Liver (tissue), 9 donors: ENCODE measurements around the gene ANKS1A. TPM values are rescaled to one million over a fixed set of nuclear protein-coding genes. Genes with fewer than 3 reads are reported as not detected.

Experiments
- DNase-seq: peaks from one replicate; pipeline ENCODE4 v3.0.0-alpha.2; 2017; ENCODE audit warnings: low spot score
- H3K27ac ChIP-seq, 2 donors: one replicate each; pipeline ENCODE4 v1.7.0; 2013; ENCODE audit warnings: inconsistent platforms in 2 of 2, low read length in 2 of 2, control low read depth in 1 of 2, low read depth in 1 of 2, mild to moderate bottlenecking in 1 of 2
- H3K27me3 ChIP-seq, 4 donors: one replicate each; pipeline versions ENCODE4 v1.6.1 to v1.7.0; 2013; ENCODE audit warnings: low read length in 3 of 4, inconsistent platforms in 1 of 4, mild to moderate bottlenecking in 1 of 4, moderate library complexity in 1 of 4; ENCODE audit not compliant: control insufficient read depth in 4 of 4, insufficient read depth in 4 of 4
- H3K36me3 ChIP-seq, 4 donors: one replicate each; pipeline versions ENCODE4 v1.6.1 to v1.7.0; 2013; ENCODE audit warnings: low read length in 3 of 4, mild to moderate bottlenecking in 3 of 4, low read depth in 1 of 4, moderate library complexity in 1 of 4; ENCODE audit not compliant: control insufficient read depth in 4 of 4, insufficient read depth in 3 of 4
- H3K4me1 ChIP-seq, 4 donors: one replicate each; pipeline versions ENCODE4 v1.6.1 to v1.7.0; 2013; ENCODE audit warnings: low read length in 3 of 4, mild to moderate bottlenecking in 3 of 4, moderate library complexity in 1 of 4; ENCODE audit not compliant: control insufficient read depth in 4 of 4, insufficient read depth in 4 of 4
- H3K4me3 ChIP-seq, 3 donors: one replicate each; pipeline versions ENCODE4 v1.6.1 to v1.7.0; 2013; ENCODE audit warnings: low read length in 3 of 3, control low read depth in 1 of 3, low read depth in 1 of 3, mild to moderate bottlenecking in 1 of 3
- H3K9ac ChIP-seq, 2 donors: one replicate each; pipeline ENCODE4 v1.7.0; 2013; ENCODE audit warnings: low read length in 2 of 2, mild to moderate bottlenecking in 2 of 2, moderate library complexity in 2 of 2, control low read depth in 1 of 2, low read depth in 1 of 2
- H3K9me3 ChIP-seq, 4 donors: one replicate each; pipeline versions ENCODE4 v1.6.1 to v1.7.0; 2013; ENCODE audit warnings: low read length in 3 of 4; ENCODE audit not compliant: control insufficient read depth in 4 of 4
- EGR1 ChIP-seq, 2 donors: IDR thresholded peaks; 2 replicates each; pipeline ENCODE4 v1.6.1; 2016 to 2018; ENCODE audit warnings: antibody characterized with exemption in 2 of 2, low read depth in 2 of 2
- FOXA1 ChIP-seq: IDR thresholded peaks from 2 replicates; pipeline ENCODE4 v1.6.1; 2016; ENCODE audit warnings: antibody characterized with exemption
- FOXA2 ChIP-seq: IDR thresholded peaks from 2 replicates; pipeline ENCODE4 v1.6.1; 2016; ENCODE audit warnings: antibody characterized with exemption
- HNF4A ChIP-seq, 2 donors: conservative IDR thresholded peaks; 2 replicates each; pipeline ENCODE4 v1.6.1; 2016; ENCODE audit warnings: antibody characterized with exemption in 2 of 2, mild to moderate bottlenecking in 2 of 2
- HNF4G ChIP-seq: IDR thresholded peaks from 2 replicates; pipeline ENCODE4 v1.6.1; 2016; ENCODE audit warnings: antibody characterized with exemption
- NR2F2 ChIP-seq: IDR thresholded peaks from 2 replicates; pipeline ENCODE4 v1.6.1; 2016; ENCODE audit warnings: antibody characterized with exemption
- RAD21 ChIP-seq, 2 donors: IDR thresholded peaks; 2 replicates each; pipeline ENCODE4 v1.6.1; 2016; ENCODE audit warnings: antibody characterized with exemption in 2 of 2, mild to moderate bottlenecking in 2 of 2
- RXRA ChIP-seq, 2 donors: IDR thresholded peaks; 2 replicates each; pipeline ENCODE4 v1.6.1; 2017 to 2018; ENCODE audit warnings: antibody characterized with exemption in 2 of 2, mild to moderate bottlenecking in 1 of 2
- SP1 ChIP-seq: IDR thresholded peaks from 2 replicates; pipeline ENCODE4 v1.6.1; 2018; ENCODE audit warnings: antibody characterized with exemption, mild to moderate bottlenecking
- TAF1 ChIP-seq: conservative IDR thresholded peaks from 2 replicates; pipeline ENCODE4 v1.6.1; 2016; ENCODE audit warnings: antibody characterized with exemption, mild to moderate bottlenecking
- YY1 ChIP-seq: IDR thresholded peaks from 2 replicates; pipeline ENCODE4 v1.6.1; 2016; ENCODE audit warnings: antibody characterized with exemption, mild to moderate bottlenecking
- WGBS: extraction: QIAGEN DNeasy Blood & Tissue Kit; methylation state at CpG from one replicate; pipeline ENCODE4 v1.1.7; 2013; 5-methylcytosine and 5-hydroxymethylcytosine counted together
- polyA plus RNA-seq, 2 donors: library from polyadenylated mRNA; stranded (reverse) in 1 of 2; unstranded in 1 of 2; fragments of 200-250 nt in 1 of 2; fragments of >200 nt in 1 of 2; fragmentation: Nextera tagmentation in 1 of 2; extraction: Ambion mirVana in 1 of 2; gene quantifications; one replicate each; pipeline versions ENCODE4 v1.2.1 to v1.2.3, GENCODE V29; 2013 to 2015
- total RNA-seq, 2 donors: library from RNA; depleted of rRNA; stranded (reverse); fragments of >200 nt; gene quantifications; one replicate each; pipeline ENCODE4 v1.2.3, GENCODE V29; 2014
- TF ChIP-seq, protein P1 (sequence below): fragments of 150-350 bp; IDR thresholded peaks from 2 replicates; pipeline ENCODE4 v1.5.1; 2017; ENCODE audit warnings: improper control_type of control experiment, low read depth, low read length; ENCODE audit not compliant: missing input control
- TF ChIP-seq, protein P2 (sequence below): IDR thresholded peaks from 2 replicates; pipeline ENCODE4 v1.6.1; 2016; ENCODE audit warnings: antibody characterized with exemption, mild to moderate bottlenecking
- TF ChIP-seq, protein P3 (sequence below): IDR thresholded peaks from 2 replicates; pipeline ENCODE4 v1.6.1; 2016; ENCODE audit warnings: antibody characterized with exemption
- TF ChIP-seq, protein P4 (sequence below): IDR thresholded peaks from 2 replicates; pipeline ENCODE4 v1.6.1; 2016; ENCODE audit warnings: antibody characterized with exemption
- TF ChIP-seq, protein P5 (sequence below): IDR thresholded peaks from 2 replicates; pipeline ENCODE4 v1.6.1; 2016; ENCODE audit warnings: antibody characterized with exemption
- donor health status: healthy.
- donor health status: healthy.
- donor health status: healthy.
- donor health status: healthy.
- donor health status: healthy.

ANKS1A gene
- total and polyA plus RNA-seq, 4 donors = 4.3 to 18.7 (median 6.7) TPM

DNA sequence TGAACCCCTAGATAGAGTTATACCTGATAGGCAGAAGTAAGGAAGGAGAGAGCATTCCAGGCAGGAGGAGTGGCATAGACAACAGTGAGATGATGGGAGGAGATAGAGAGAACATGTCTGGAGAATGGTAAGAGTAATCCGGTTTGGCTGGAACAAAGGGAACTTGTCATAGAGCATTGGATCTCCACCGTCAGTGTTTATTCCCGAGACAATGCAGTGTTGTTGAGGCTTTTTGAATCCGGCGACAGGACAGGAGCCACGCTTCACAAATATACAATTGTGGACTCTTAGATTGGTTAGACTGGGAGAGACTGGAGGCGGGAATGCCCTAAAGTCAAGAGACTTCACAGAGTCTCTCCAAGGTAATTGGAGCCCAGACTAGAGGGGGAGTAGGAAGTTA lies 119.8 kb downstream of the ANKS1A start:
- Histone ChIP-seq H3K4me1 (no peaks in the 10 kb centered on the region), H3K36me3 (no peaks in the 10 kb centered on the region), H3K27ac (no peak overlapping the region), H3K9ac (no peak overlapping the region), H3K4me3 (no peak overlapping the region), H3K9me3 (no peaks in the 10 kb centered on the region), H3K27me3 (no peaks in the 10 kb centered on the region)
- TF ChIP-seq YY1 (no peak), HNF4A (conservative IDR thresholded peaks at IDR 0.05) (no peak), FOXA1 (no peak), HNF4G (no peak), SP1 (no peak), NR2F2 (no peak), RAD21 (IDR thresholded peaks at IDR 0.05) (no peak)
- TF ChIP-seq, protein P1, sequence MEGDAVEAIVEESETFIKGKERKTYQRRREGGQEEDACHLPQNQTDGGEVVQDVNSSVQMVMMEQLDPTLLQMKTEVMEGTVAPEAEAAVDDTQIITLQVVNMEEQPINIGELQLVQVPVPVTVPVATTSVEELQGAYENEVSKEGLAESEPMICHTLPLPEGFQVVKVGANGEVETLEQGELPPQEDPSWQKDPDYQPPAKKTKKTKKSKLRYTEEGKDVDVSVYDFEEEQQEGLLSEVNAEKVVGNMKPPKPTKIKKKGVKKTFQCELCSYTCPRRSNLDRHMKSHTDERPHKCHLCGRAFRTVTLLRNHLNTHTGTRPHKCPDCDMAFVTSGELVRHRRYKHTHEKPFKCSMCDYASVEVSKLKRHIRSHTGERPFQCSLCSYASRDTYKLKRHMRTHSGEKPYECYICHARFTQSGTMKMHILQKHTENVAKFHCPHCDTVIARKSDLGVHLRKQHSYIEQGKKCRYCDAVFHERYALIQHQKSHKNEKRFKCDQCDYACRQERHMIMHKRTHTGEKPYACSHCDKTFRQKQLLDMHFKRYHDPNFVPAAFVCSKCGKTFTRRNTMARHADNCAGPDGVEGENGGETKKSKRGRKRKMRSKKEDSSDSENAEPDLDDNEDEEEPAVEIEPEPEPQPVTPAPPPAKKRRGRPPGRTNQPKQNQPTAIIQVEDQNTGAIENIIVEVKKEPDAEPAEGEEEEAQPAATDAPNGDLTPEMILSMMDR = no peak
- TF ChIP-seq, protein P2, sequence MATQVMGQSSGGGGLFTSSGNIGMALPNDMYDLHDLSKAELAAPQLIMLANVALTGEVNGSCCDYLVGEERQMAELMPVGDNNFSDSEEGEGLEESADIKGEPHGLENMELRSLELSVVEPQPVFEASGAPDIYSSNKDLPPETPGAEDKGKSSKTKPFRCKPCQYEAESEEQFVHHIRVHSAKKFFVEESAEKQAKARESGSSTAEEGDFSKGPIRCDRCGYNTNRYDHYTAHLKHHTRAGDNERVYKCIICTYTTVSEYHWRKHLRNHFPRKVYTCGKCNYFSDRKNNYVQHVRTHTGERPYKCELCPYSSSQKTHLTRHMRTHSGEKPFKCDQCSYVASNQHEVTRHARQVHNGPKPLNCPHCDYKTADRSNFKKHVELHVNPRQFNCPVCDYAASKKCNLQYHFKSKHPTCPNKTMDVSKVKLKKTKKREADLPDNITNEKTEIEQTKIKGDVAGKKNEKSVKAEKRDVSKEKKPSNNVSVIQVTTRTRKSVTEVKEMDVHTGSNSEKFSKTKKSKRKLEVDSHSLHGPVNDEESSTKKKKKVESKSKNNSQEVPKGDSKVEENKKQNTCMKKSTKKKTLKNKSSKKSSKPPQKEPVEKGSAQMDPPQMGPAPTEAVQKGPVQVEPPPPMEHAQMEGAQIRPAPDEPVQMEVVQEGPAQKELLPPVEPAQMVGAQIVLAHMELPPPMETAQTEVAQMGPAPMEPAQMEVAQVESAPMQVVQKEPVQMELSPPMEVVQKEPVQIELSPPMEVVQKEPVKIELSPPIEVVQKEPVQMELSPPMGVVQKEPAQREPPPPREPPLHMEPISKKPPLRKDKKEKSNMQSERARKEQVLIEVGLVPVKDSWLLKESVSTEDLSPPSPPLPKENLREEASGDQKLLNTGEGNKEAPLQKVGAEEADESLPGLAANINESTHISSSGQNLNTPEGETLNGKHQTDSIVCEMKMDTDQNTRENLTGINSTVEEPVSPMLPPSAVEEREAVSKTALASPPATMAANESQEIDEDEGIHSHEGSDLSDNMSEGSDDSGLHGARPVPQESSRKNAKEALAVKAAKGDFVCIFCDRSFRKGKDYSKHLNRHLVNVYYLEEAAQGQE = no peak
- 97% methylated on average over 7 of the region's 7 CpGs for WGBS
- DNase-seq = no peak

DNA sequence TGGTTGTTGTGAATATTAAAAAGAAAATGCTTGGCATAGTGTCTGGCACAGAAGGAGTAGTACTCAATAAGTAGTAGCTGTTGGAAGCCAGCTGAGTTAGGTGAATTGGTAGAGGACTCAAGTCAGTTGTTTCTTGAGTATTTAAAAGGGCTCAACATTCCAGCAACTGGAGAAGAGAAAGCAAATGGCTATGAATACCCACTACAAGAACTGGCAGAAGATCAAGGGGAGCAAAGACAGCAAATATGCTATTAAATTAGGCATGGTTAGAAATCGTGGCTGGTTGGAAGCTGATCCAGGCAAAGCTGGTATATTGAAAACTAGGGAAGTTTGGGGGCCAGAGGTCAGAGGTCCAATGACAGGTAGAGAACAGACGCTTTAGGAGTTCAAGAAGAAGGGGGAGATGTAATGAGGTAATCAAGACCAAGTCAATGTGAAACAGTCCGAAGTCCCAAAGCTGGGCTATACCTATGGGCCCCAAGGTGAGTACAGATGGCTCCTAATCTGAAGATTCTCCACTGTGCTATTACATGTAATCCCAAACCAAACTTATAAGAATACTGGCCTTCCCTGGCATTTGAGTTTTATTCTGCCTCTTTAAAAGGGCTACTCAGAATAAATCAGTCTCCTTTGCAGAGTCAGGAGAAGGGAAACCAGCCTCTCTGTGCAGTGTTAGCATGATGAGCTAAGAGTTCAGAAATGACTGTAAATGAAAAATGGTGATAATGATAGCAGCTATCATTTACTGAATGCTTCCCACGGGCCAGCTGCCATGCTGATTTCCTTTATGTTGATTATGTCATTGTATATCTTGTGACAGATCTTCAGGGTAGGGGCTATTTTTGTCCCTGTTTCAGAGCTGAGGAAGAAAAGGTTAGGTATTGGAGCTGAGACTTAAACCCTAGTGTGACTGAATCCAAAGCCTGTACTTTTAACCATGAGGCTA lies 122.3 kb downstream of the ANKS1A start:
- Histone ChIP-seq H3K36me3 (no peaks in the 10 kb centered on the region), H3K27me3 (no peaks in the 10 kb centered on the region), H3K9me3 (no peaks in the 10 kb centered on the region), H3K27ac (no peak overlapping the region), H3K4me1 (peaks cover 0 to 9% (median 9%) of the 10 kb centered on the region in 4 donors), H3K4me3 (no peak overlapping the region), H3K9ac (no peak overlapping the region)
- TF ChIP-seq, protein P2 = no peak
- no peak for TF ChIP-seq SP1
- no peak for TF ChIP-seq HNF4G
- no peak for TF ChIP-seq EGR1 (IDR thresholded peaks at IDR 0.05; ENCODE audit: low read depth in 2 of 2)
- no peak for TF ChIP-seq HNF4A (conservative IDR thresholded peaks at IDR 0.05)
- TF ChIP-seq RXRA (IDR thresholded peaks at IDR 0.05) = no peak
- no peak for TF ChIP-seq RAD21 (IDR thresholded peaks at IDR 0.05)
- TF ChIP-seq FOXA2 = no peak
- TF ChIP-seq NR2F2 = no peak
- TF ChIP-seq, protein P3, sequence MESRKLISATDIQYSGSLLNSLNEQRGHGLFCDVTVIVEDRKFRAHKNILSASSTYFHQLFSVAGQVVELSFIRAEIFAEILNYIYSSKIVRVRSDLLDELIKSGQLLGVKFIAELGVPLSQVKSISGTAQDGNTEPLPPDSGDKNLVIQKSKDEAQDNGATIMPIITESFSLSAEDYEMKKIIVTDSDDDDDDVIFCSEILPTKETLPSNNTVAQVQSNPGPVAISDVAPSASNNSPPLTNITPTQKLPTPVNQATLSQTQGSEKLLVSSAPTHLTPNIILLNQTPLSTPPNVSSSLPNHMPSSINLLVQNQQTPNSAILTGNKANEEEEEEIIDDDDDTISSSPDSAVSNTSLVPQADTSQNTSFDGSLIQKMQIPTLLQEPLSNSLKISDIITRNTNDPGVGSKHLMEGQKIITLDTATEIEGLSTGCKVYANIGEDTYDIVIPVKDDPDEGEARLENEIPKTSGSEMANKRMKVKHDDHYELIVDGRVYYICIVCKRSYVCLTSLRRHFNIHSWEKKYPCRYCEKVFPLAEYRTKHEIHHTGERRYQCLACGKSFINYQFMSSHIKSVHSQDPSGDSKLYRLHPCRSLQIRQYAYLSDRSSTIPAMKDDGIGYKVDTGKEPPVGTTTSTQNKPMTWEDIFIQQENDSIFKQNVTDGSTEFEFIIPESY = no peak
- no peak for TF ChIP-seq FOXA1
- TF ChIP-seq, protein P4, sequence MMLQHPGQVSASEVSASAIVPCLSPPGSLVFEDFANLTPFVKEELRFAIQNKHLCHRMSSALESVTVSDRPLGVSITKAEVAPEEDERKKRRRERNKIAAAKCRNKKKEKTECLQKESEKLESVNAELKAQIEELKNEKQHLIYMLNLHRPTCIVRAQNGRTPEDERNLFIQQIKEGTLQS = no peak
- no peak for TF ChIP-seq TAF1
- TF ChIP-seq, protein P5, sequence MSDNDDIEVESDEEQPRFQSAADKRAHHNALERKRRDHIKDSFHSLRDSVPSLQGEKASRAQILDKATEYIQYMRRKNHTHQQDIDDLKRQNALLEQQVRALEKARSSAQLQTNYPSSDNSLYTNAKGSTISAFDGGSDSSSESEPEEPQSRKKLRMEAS = no peak
- TF ChIP-seq YY1 = no peak
- WGBS = 66% methylated on average over 4 of the region's 4 CpGs
- DNase-seq = no peak
